PC-9 (cell line): ENCODE results near the gene KLC3. TPM values are rescaled to one million over a fixed set of nuclear protein-coding genes. Genes with fewer than 3 reads are reported as not detected.
"Not testable (repeated sequence)": the region's sequence is repeated elsewhere in the genome, so short reads cannot be mapped to it uniquely, and the experiment has no call there.

Experiments
- BruUV-seq: library from RNA; stranded (reverse); fragments of 400-500 nt; replicated peaks from 2 replicates; lab custom pipeline; 2021; lab: Mats Ljungman, UMichigan
- CTCF ChIA-PET: fragments of 300-600 bp; sonication (Branson Sonifier 250); formaldehyde crosslinking; loops from one replicate; lab custom pipeline; 2022; ENCODE audit warnings: antibody characterized with exemption; lab: Charles Lee
- POLR2A ChIA-PET: fragments of 300-600 bp; sonication (Branson Sonifier 250); formaldehyde crosslinking; loops from one replicate; lab custom pipeline; 2022; ENCODE audit warnings: antibody characterized with exemption; ENCODE audit not compliant: unreplicated experiment; lab: Charles Lee
- DNase-seq, 2 experiments: peaks; one replicate each; pipeline versions ENCODE4 v3.0.0 to v3.0.0-alpha.2; 2015 to 2022; ENCODE audit warnings: mixed read lengths in 1 of 2
- H2AFZ ChIP-seq: fragments of 200-600 bp; sonication (generic); 2 replicates; pipeline ENCODE4 v1.8.1; 2017; ENCODE audit warnings: antibody characterized with exemption
- H3F3A ChIP-seq: fragments of 200-600 bp; sonication (generic); 2 replicates; pipeline ENCODE4 v1.8.1; 2017; ENCODE audit warnings: antibody characterized with exemption, mild to moderate bottlenecking, low read depth; ENCODE audit not compliant: insufficient read depth
- H3K27ac ChIP-seq: fragments of 200-600 bp; sonication (generic); 2 replicates; pipeline ENCODE4 v1.6.1; 2016; ENCODE audit warnings: mixed run types
- H3K27me3 ChIP-seq: fragments of 200-600 bp; sonication (generic); 2 replicates; pipeline ENCODE4 v1.6.1; 2016; ENCODE audit warnings: low read depth, mixed run types; ENCODE audit not compliant: insufficient read depth
- H3K36me3 ChIP-seq: fragments of 200-600 bp; sonication (generic); 2 replicates; pipeline ENCODE4 v1.6.1; 2016; ENCODE audit warnings: low read depth, mixed run types
- H3K4me1 ChIP-seq: fragments of 200-600 bp; sonication (generic); replicated peaks from 2 replicates; pipeline ENCODE4 v1.6.1; 2016; ENCODE audit warnings: mixed run types; ENCODE audit not compliant: insufficient read depth
- H3K4me2 ChIP-seq: fragments of 200-600 bp; sonication (generic); 2 replicates; pipeline ENCODE4 v1.6.1; 2017; ENCODE audit warnings: mixed run types
- H3K4me3 ChIP-seq: fragments of 200-600 bp; sonication (generic); 2 replicates; pipeline ENCODE4 v1.6.1; 2016; ENCODE audit warnings: mixed run types
- H3K79me2 ChIP-seq: fragments of 200-600 bp; sonication (generic); 2 replicates; pipeline ENCODE4 v1.6.1; 2017; ENCODE audit warnings: low read depth, mixed run types
- H3K9me2 ChIP-seq: fragments of 200-600 bp; sonication (generic); 2 replicates; pipeline ENCODE4 v1.8.1; 2017; ENCODE audit warnings: mild to moderate bottlenecking; ENCODE audit not compliant: insufficient read depth
- H3K9me3 ChIP-seq: fragments of 200-600 bp; sonication (generic); 2 replicates; pipeline ENCODE4 v1.8.1; 2016; ENCODE audit warnings: low read depth; ENCODE audit not compliant: insufficient read depth
- H4K20me1 ChIP-seq: fragments of 200-600 bp; sonication (generic); 2 replicates; pipeline ENCODE4 v1.8.1; 2017; ENCODE audit not compliant: insufficient read depth
- EZH2 ChIP-seq: fragments of 200-600 bp; sonication (generic); IDR thresholded peaks from 2 replicates; pipeline ENCODE4 v1.8.0; 2017; ENCODE audit warnings: antibody characterized with exemption, low read depth
- intact Hi-C: fragments of 100-400 bp; cut with micrococcal nuclease; formaldehyde crosslinking; loops from one replicate; pipeline ENCODE4 v1.10.0; 2022; ENCODE audit not compliant: unreplicated experiment
- total RNA-seq: library from RNA; stranded (reverse); gene quantifications from 2 replicates; pipeline ENCODE4 v1.2.3, GENCODE V29; 2021
- TF ChIP-seq, protein P1 (sequence below): fragments of 200-600 bp; sonication (generic); conservative IDR thresholded peaks from 2 replicates; pipeline ENCODE4 v1.6.1; 2017; ENCODE audit warnings: mixed run types, antibody characterized with exemption, mild to moderate bottlenecking, moderate library complexity

Gene KLC3
- total RNA-seq, 1 experiment from 2014 or later = 20.6 TPM

DNA sequence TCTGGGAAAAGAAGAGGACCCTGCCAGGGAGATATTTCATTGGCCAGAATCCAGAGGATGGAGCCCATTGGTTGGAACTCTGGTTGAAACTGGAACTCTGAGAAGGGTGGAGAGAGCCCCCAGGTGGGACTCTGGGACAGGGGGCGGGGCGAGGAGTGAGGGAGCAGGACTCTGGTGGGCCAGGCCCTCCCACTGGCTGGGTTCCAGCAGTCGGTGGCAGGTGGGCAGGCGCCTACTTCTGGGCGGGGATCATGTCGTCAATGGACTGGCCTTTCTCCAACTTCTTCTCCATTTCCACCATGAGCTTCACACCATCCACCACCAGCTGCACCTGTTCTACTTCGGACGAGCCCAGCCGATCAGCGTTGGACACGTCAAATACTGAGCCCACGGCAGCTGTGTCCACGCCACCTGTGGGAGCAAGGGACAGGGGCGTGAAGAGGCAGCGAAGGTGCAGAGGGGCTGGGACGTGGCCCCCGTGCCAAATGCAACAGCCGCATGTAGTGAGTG lies 34.0 kb upstream of the KLC3 start:
- H3K27ac ChIP-seq = no peak overlapping the region
- no peak overlapping the region for H3K4me3 ChIP-seq
- H3K27me3 ChIP-seq = no peaks in the 10 kb centered on the region
- peaks cover 17% of the 10 kb centered on the region for H3F3A ChIP-seq
- H3K4me2 ChIP-seq = no peak overlapping the region
- H3K36me3 ChIP-seq = no peaks in the 10 kb centered on the region
- CTCF ChIA-PET = no interaction called here
- H4K20me1 ChIP-seq = no peaks in the 10 kb centered on the region
- POLR2A ChIA-PET = interaction anchor here (0.6 kb wide), 1 partner anchor 241 kb away, joined by 21 read pairs; no protein-coding TSS in a partner anchor
- no peaks in the 10 kb centered on the region for H3K79me2 ChIP-seq
- H3K9me3 ChIP-seq = no peaks in the 10 kb centered on the region
- no TSS peak for BruUV-seq
- H3K4me1 ChIP-seq = no peaks in the 10 kb centered on the region
- H2AFZ ChIP-seq = no peak overlapping the region
- intact Hi-C loops = no loop called here
- DNase-seq = no peak
- no peaks in the 10 kb centered on the region for H3K9me2 ChIP-seq
- TF ChIP-seq EZH2 = no peak
- TF ChIP-seq, protein P1, sequence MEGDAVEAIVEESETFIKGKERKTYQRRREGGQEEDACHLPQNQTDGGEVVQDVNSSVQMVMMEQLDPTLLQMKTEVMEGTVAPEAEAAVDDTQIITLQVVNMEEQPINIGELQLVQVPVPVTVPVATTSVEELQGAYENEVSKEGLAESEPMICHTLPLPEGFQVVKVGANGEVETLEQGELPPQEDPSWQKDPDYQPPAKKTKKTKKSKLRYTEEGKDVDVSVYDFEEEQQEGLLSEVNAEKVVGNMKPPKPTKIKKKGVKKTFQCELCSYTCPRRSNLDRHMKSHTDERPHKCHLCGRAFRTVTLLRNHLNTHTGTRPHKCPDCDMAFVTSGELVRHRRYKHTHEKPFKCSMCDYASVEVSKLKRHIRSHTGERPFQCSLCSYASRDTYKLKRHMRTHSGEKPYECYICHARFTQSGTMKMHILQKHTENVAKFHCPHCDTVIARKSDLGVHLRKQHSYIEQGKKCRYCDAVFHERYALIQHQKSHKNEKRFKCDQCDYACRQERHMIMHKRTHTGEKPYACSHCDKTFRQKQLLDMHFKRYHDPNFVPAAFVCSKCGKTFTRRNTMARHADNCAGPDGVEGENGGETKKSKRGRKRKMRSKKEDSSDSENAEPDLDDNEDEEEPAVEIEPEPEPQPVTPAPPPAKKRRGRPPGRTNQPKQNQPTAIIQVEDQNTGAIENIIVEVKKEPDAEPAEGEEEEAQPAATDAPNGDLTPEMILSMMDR = no peak

DNA sequence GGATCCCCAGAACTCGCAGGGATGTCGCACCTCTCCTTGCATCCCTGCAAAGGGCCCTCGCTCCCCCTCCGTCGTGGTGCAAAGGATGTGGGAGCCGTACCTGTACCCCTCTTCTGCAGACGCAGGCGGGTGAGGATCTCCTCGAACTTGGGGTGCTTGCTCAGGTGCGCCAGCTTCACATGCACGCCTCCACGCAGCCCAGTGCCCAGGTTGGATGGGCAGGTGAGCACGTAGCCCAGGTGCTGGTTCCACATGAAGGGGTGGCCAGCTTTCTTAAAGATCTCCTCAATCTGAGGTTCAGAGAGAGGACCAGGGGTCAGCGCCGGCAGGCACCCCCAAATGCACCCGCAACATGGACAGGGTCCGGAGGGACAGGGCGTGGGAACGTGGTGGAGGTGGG lies 33.2 kb upstream of the KLC3 start:
- no peaks in the 10 kb centered on the region for H3K27me3 ChIP-seq
- BruUV-seq = no TSS peak
- H3K4me1 ChIP-seq = no peaks in the 10 kb centered on the region
- no peaks in the 10 kb centered on the region for H3K9me2 ChIP-seq
- DNase-seq = no peak
- H3K79me2 ChIP-seq = no peaks in the 10 kb centered on the region
- H3K36me3 ChIP-seq = no peaks in the 10 kb centered on the region
- no peak for TF ChIP-seq EZH2
- TF ChIP-seq, protein P1 = no peak
- H3F3A ChIP-seq = peaks cover 12% of the 10 kb centered on the region
- H4K20me1 ChIP-seq = no peaks in the 10 kb centered on the region
- intact Hi-C loops = no loop called here
- H3K27ac ChIP-seq = no peak overlapping the region
- no peak overlapping the region for H3K4me2 ChIP-seq
- ChIA-PET CTCF (interaction anchor here (0.6 kb wide), 1 partner anchor 338 kb away, joined by 9 read pairs; no protein-coding TSS in a partner anchor), POLR2A (no interaction called here)
- no peak overlapping the region for H3K4me3 ChIP-seq
- no peaks in the 10 kb centered on the region for H3K9me3 ChIP-seq
- H2AFZ ChIP-seq = no peak overlapping the region

DNA sequence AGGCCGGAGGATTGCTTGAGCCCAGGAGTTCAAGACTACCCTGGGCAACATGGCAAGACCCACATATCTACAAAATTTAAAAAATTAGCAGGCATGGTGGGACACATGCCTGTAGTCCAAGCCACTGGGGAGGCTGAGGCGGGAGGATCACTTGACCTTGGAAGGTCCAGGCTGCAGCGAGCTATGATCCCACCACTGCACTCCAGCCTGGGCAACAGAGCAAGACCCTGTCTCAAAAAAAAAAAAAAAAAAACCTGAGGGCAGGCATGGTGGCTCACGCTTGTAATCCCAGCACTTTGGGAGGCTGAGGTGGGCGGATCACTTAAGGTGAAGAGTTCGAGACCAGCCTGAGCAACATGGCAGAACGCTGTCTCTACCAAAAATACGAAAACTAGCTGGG lies 31.2 kb upstream of the KLC3 start:
- POLR2A ChIA-PET, H3K79me2 ChIP-seq, intact Hi-C loops, BruUV-seq, H3K4me2 ChIP-seq, H3K27me3 ChIP-seq, H3K27ac ChIP-seq, CTCF ChIA-PET, H2AFZ ChIP-seq, H3K4me1 ChIP-seq, H4K20me1 ChIP-seq, H3K9me2 ChIP-seq, H3K9me3 ChIP-seq, H3K36me3 ChIP-seq, DNase-seq, H3K4me3 ChIP-seq: not testable (repeated sequence)
- H3F3A ChIP-seq = peaks cover 12% of the 10 kb centered on the region

DNA sequence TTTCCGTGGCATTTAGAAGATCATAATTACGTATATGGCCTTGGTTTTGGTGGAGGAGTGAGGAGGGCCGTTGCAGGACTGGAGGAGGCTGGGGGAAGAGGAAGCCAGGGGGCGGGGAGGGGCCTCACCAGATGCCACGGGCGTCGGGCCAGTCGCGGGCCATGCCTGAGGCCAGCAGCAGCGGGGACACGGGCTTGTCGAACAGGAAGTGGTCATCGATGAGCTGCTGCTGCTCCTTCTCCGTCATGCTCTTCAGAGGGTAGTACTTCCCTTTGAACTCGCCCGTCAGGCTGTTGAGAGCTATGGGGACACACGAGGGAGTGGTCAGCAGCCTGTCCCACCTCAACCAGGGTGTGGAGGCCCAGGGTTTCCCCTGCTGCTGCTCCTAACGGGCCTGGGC lies 28.9 kb upstream of the KLC3 start:
- Histone ChIP-seq H3K27me3 (peaks cover 30% of the 10 kb centered on the region), H2AFZ (no peak overlapping the region), H3K79me2 (no peaks in the 10 kb centered on the region), H4K20me1 (no peaks in the 10 kb centered on the region), H3F3A (peaks cover 12% of the 10 kb centered on the region), H3K9me3 (no peaks in the 10 kb centered on the region), H3K4me3 (no peak overlapping the region), H3K4me1 (no peaks in the 10 kb centered on the region), H3K4me2 (no peak overlapping the region), H3K9me2 (no peaks in the 10 kb centered on the region), H3K27ac (no peak overlapping the region), H3K36me3 (no peaks in the 10 kb centered on the region)
- ChIA-PET POLR2A (interaction anchor here (0.7 kb wide), 1 partner anchor 421 kb away, joined by 3 read pairs; no protein-coding TSS in a partner anchor), CTCF (no interaction called here)
- intact Hi-C loops = no loop called here
- no TSS peak for BruUV-seq
- DNase-seq = no peak
- TF ChIP-seq, protein P1 = no peak
- TF ChIP-seq EZH2 = no peak

DNA sequence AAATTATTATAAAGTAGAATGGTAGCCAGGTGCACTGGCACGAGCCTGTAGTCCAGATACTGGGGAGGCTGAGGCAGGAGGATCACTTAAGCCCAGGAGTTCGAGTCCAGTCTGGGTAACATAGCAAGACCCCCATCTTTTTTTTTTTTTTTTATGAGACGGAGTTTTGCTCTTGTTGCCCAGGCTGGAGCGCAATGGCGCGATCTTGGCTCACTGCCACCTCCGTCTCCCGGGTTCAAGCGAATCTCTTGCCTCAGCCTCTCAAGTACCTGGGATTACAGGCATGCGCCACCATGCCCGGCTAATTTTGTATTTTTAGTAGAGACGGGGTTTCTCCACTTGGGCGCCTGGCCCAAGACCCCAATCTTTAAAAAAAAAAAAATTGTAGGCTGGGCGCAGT lies 28.3 kb upstream of the KLC3 start:
- BruUV-seq, H3K27ac ChIP-seq, H3K4me1 ChIP-seq, intact Hi-C loops, H3K4me2 ChIP-seq, CTCF ChIA-PET, H3K9me2 ChIP-seq, H3K4me3 ChIP-seq, H2AFZ ChIP-seq, H3K36me3 ChIP-seq, DNase-seq, H3K9me3 ChIP-seq, H4K20me1 ChIP-seq, H3K79me2 ChIP-seq: not testable (repeated sequence)
- peaks cover 12% of the 10 kb centered on the region for H3F3A ChIP-seq
- POLR2A ChIA-PET = interaction anchor here (0.7 kb wide), 1 partner anchor 422 kb away, joined by 3 read pairs; no protein-coding TSS in a partner anchor
- H3K27me3 ChIP-seq = peaks cover 31% of the 10 kb centered on the region
